DLD1 (cell line): Measurements from ENCODE around the gene GSTA2.
"Not testable (repeated sequence)": the region's sequence is repeated elsewhere in the genome, so short reads cannot be mapped to it uniquely, and the experiment has no call there.

ENCODE experiments used
- in situ Hi-C: cut with HindIII; loops from 2 replicates; pipeline ENCODE4 v1.10.0; 2017; ENCODE audit warnings: low sequenced_read_pairs

Gene GSTA2

DNA sequence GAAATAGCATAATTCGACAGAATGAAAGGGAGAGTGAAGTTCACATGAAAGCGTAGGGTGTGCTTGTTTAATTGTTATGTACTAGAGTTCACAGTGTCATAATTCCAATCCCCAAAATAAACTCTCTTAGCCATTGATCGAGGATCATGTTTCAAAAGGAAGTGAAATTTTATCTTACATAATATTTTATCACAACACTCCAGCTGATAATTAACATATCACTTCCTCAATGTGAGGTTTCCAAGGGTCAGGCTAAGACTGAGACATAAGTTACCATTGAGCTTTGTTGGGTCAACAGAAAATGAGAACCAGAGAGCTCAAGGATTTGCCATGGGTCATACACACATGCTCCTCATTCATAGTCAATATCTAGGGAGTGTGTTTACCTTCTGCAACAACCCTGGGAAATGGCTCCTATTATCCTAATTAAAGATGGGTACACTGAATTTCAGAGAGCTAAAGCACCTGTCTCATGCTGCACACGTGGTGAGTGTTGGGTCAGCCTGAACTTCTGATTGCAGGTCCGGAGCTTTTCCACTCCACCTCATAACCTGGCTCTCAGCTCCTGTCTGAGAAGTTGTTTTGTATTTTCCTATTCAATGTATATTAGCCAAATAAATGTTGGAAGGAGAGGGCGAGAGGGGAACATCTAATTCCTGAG is 3.0 kb downstream of the GSTA2 start:
- in situ Hi-C loops, result no loop called here

DNA sequence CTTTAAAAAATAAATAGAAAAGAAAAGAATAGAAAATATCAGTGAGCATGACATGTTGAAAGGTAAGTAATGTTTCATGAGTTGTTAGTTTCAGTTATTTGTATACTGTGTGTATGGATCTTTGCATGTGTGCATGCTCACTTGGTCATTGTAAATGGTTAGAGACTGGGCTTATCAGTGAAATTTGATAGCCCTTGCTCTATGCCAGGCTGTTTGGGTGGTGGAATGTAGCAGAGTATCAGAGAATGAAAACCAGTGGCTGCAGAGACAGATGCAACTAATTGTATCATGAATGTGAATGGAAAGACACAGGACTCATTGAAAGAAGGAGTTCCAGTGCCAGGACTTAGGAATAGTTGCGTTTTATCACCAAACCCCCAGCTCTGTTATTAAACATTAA is 4.2 kb downstream of the GSTA2 start:
- in situ Hi-C loops, result no loop called here

DNA sequence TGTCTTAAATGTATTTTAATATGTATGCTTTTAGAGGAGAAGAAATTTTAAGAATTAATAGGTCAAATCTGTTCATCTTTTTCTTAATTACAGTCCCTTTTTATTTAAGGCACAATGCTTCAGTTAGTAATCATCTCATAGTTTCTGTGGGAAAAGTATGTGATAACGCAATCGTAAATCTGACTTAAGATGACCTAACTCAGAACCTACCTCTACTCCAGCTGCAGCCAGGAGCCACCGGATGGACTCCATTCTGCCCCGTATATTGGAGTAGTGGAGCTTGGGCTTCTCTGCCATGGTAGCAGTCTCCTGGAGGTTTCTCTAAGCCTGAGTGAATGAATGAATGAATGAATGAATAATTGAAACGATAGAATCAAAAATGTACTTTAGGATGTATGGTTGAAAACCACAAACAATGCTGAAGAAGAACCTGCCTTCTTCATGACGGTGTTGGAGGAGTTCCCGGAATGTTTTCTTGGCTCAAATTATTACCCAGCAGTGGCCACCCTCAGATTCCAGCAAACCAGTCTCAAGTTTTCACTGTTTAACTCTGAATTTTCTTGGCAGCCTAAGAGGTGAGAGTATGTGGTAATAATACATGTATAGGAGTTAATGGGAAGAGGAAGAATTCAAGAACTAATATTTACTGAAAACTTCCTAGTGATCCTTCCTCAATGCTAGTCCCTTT is 5.5 kb downstream of the GSTA2 start:
- in situ Hi-C loops, result not testable (repeated sequence)

- in situ Hi-C loops, result no loop called here
Measured at GRCh38 chr6:52754443-52754842, 8.8 kb downstream of the GSTA2 start.

GRCh38 chr6:52753137-52753536 is 10.1 kb downstream of the GSTA2 start:
- in situ Hi-C loops, result not testable (repeated sequence)

- in situ Hi-C loops, result no loop called here
Measured at GRCh38 chr6:52752310-52752709, 11.0 kb downstream of the GSTA2 start.

GRCh38 chr6:52749556-52750152 is 13.6 kb downstream of the GSTA2 start:
- in situ Hi-C loops, result no loop called here

DNA sequence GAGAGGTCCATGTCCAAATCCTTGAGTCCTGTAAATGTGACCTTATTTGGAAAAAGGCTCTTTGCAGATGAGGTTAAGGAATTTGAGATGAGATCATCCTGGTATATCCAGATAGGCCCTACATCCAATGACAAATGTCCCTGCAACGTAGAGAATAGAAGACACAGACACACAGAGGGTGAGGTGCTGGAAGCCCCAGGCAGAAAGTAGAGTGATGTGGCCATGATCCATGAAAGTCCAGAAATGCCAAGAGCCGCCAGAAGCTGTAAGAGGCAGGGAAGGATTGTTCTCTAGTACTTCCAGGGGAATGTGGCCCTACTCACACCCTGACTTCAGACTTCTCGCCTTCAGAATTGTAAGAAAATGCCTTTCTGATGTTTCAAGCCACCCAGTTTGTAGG is 16.0 kb downstream of the GSTA2 start:
- in situ Hi-C loops, result not testable (repeated sequence)

DNA sequence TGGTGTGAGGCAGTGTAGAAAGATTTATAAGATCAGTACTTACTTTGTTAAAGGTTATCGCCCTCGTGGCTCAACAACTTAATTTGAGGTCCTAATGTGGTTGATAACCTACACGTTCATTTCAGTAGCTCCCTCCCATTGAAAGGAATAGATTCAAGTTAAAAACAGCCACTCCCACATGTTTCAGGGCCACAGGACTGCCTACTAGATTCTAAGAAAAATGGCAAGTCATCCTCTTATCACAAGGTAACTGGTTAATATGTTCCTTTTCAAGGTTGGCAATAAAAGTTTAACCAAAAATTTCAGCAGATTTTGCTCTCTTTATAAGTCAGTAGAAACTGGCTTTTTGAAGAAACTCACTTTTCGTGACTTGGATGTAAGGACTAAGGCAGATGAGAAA is 17.1 kb downstream of the GSTA2 start:
- in situ Hi-C loops, result no loop called here

DNA sequence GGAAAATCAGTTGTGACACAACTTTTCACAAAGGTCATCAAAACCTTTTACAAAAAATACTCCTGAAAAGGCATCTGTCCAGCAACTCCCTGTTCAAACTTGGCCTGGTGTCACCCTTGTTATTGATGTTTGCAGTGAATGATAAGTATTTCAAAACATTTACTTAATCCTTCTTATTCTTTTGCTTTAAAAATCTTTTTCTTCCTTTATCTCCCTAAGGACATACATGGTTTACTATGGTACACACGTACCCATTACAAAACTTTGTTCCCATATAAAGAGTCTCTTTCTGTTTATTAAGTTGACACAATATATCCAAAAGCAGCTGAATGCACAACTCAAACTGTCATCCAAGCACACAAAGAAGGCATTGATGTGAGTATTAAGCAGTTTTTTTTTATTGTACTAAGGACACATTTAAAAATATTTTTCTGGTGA is 17.5 kb downstream of the GSTA2 start:
- in situ Hi-C loops, result no loop called here

- in situ Hi-C loops, result no loop called here
Measured at GRCh38 chr6:52741872-52742271, 21.4 kb downstream of the GSTA2 start.

GRCh38 chr6:52739627-52740026 is 23.6 kb downstream of the GSTA2 start:
- in situ Hi-C loops, result no loop called here

GRCh38 chr6:52739134-52739533 is 24.1 kb downstream of the GSTA2 start:
- in situ Hi-C loops, result no loop called here

GRCh38 chr6:52736145-52736544 is 27.1 kb downstream of the GSTA2 start:
- in situ Hi-C loops, result no loop called here

DNA sequence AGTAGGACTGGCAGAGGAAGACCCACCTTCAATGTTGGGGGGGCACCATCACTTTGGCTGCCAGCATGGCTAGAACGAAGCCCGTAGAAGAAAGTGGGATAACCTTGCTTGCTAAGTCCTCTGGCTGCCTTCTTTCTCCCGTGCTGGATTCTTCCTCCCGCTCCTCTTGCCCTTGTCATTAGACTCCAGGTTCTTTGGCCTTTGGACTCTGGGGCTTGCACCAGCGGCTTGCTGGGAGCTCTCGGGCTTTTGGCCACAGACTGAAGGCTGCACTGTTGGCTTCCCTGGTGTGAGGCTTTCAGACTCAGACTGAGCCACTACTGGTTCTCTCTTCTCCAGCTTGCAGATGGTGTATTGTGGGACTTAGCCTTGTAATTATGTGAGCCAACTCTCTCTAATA is 28.2 kb downstream of the GSTA2 start:
- in situ Hi-C loops, result no loop called here

DNA sequence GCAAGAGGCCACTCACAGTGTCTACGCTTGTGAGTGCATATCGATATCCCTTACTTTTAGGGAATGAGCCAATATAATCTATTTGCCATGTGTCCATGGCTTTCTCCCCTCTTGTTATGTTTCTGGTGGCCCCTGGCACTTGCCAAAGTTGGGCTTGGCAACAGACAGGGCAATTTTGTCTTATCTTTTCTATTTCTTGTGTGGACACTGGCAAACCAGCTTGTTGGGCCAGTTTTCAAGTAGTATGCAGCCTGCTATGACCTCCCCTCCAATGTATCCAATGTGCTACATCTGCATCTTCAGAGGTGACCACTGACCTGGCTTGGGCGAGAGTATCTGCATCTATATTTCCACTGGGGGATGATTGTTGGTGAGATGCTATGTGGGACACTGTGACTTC is 29.2 kb downstream of the GSTA2 start:
- in situ Hi-C loops, result no loop called here

- in situ Hi-C loops, result no loop called here
Measured at GRCh38 chr6:52733172-52733571, 30.1 kb downstream of the GSTA2 start.

DNA sequence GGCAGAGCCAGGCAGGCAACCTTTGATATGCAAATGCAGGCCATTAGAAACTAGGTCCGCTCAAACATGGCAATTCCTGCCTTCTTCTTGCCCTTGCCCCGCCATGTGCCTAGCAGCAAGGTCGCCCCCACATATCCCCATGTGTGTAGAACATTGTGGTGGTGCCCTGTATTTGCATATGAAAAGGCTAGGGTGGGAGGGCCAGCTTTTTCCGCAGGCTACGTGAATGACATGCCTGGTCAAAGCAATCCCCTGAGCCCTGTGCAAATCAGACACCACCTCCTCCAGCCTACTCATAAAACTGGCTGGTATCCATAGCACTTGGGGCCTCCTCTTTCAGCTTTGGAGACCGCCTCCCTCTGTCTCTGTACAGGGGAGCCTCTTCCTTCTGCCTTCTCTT is 31.6 kb downstream of the GSTA2 start:
- in situ Hi-C loops, result no loop called here

DNA sequence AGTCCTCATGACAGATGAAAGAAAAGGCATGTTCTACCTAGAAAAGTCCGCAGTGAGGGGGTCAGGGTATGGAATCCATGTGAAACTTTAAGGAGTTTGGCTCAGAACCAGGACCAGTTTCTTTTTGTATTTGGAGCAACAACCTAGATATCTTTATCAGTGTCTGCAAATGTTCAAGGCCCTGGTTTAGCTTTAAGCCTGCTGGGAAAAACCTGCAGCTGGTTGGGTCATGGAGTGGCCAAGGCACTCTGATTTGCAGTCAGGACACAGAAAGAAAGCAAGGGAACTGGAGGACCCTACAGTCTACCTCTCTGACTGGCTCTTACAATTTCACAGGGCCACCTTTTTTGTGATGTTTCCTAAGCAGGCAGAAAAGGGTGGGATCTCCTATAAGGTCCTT is 33.7 kb downstream of the GSTA2 start:
- in situ Hi-C loops, result no loop called here

- in situ Hi-C loops, result no loop called here
Measured at GRCh38 chr6:52728394-52728793, 34.9 kb downstream of the GSTA2 start.

DNA sequence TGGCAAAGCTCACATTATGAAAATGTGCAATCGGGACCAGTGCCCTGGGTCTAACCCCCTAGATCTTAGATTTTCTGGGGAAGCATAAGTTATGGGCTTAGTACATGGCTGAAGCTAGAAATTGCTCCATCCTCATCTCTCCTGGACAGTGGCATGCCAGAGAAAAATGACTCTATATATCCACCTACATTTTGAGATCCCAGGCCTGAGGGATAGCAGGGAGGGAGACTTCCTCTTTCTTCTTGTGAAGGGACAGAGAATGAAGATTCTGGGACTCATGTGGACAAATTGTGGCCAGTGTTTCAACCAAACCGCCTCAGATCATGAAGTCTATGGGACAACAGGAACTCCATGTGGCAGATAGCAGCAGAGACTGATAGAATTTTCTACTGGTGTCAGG is 35.4 kb downstream of the GSTA2 start:
- in situ Hi-C loops, result no loop called here
